Kidney (tissue), 14 donors: ENCODE measurements around the gene ANKRD63. TPM values are rescaled to one million over a fixed set of nuclear protein-coding genes. Genes with fewer than 3 reads are reported as not detected.

ENCODE experiments used
- DNase-seq, 5 donors: peaks; one replicate each; pipeline ENCODE4 v3.0.0-alpha.2; 2013 to 2020
- FAIRE-seq: peaks from 2 replicates; lab custom pipeline; 2012; peaks lifted over from hg19 to GRCh38; lab: Jason Lieb, UNC
- H3K27ac ChIP-seq, 2 donors: one replicate each; pipeline ENCODE4 v1.7.0; 2013; ENCODE audit warnings: low read depth in 2 of 2, low read length in 2 of 2, inconsistent platforms in 1 of 2
- H3K27me3 ChIP-seq: one replicate; pipeline ENCODE4 v1.7.1; 2013; ENCODE audit warnings: low read length, inconsistent platforms; ENCODE audit not compliant: control insufficient read depth, insufficient read depth
- H3K36me3 ChIP-seq, 3 donors: one replicate each; pipeline versions ENCODE4 v1.7.0 to v1.7.1; 2013; ENCODE audit warnings: low read length in 3 of 3, control low read depth in 1 of 3, inconsistent platforms in 1 of 3; ENCODE audit not compliant: insufficient read depth in 3 of 3, control insufficient read depth in 2 of 3
- H3K4me1 ChIP-seq, 3 donors: one replicate each; pipeline versions ENCODE4 v1.7.0 to v1.7.1; 2013; ENCODE audit warnings: low read length in 3 of 3, inconsistent platforms in 1 of 3, low read depth in 1 of 3; ENCODE audit not compliant: control insufficient read depth in 2 of 3, insufficient read depth in 2 of 3
- H3K4me3 ChIP-seq, 3 donors: one replicate each; pipeline versions ENCODE4 v1.7.0 to v1.8.1; 2013; ENCODE audit warnings: low read length in 3 of 3, control low read depth in 1 of 3, inconsistent platforms in 1 of 3
- H3K9ac ChIP-seq, 3 donors: one replicate each; pipeline versions ENCODE4 v1.7.0 to v1.7.1; 2013; ENCODE audit warnings: low read length in 3 of 3, control low read depth in 1 of 3, inconsistent platforms in 1 of 3
- H3K9me3 ChIP-seq, 3 donors: one replicate each; pipeline versions ENCODE4 v1.7.0 to v1.7.1; 2013; ENCODE audit warnings: low read length in 3 of 3, control low read depth in 1 of 3, inconsistent platforms in 1 of 3; ENCODE audit not compliant: control insufficient read depth in 2 of 3, insufficient read depth in 1 of 3
- CTCF ChIP-seq: IDR thresholded peaks from 3 replicates; pipeline ENCODE4 v1.5.1; 2012; ENCODE audit warnings: mild to moderate bottlenecking, moderate library complexity, borderline replicate concordance; ENCODE audit not compliant: insufficient read depth; ENCODE audit errors: extremely low read depth
- intact Hi-C: fragments of 100-400 bp; cut with DNase I; formaldehyde crosslinking; loops from one replicate; pipeline ENCODE4 v1.11.1; 2022
- polyA plus RNA-seq: library from polyadenylated mRNA; stranded (reverse); fragments of 350-450 nt; fragmentation: Illumina TruSeq; extraction: RNeasy Lipid Tissue Mini Kit (QIAGEN cat#74804); gene quantifications from one replicate; pipeline ENCODE4 v1.2.3, GENCODE V29; 2014; ENCODE audit warnings: low read depth, low replicate concordance; ENCODE audit not compliant: insufficient read depth
- total RNA-seq: library from RNA; stranded (reverse); fragmentation: NEBNext Ultra II Directional; extraction: Animal tissue kit (Norgen Biotek cat#: 25700); gene quantifications from one replicate; pipeline ENCODE4 v1.2.1, GENCODE V29; 2021
- donor health status: control.
- donor health status: control.
- donor health status: control.
- donor health status: control.
- donor health status: control.
- donor health status: DM: yes; HTN: yes; CAD: no.
- donor health status: Normal renal cell carcinoma (clear cell type).

ANKRD63 gene
- total and polyA plus RNA-seq, 2 donors from 2014 or later = not detected

- Histone ChIP-seq H3K27me3 (peaks cover 2% of the 10 kb centered on the region), H3K9me3 (no peaks in the 10 kb centered on the region), H3K9ac (peak overlapping the region in 1 of 3 donors; percentile 29), H3K4me1 (peaks cover 0 to 2% (median 0%) of the 10 kb centered on the region in 3 donors), H3K4me3 (no peak overlapping the region), H3K36me3 (no peaks in the 10 kb centered on the region), H3K27ac (no peak overlapping the region)
- TF ChIP-seq CTCF = peak; percentile 100
- DNase-seq (peak; percentile 79 to 88 (median 82)), FAIRE-seq (no peak)
- intact Hi-C loops = loop anchor here (5.0 to 10.0 kb wide), 3 partner anchors 57 to 232 kb away; no protein-coding TSS in a partner anchor
These were observed 8.3 kb downstream of the ANKRD63 start for GRCh38 chr15:40274350-40275274.

GRCh38 chr15:40273428-40273827 lies 9.4 kb downstream of the ANKRD63 start:
- no peaks in the 10 kb centered on the region for H3K9me3 ChIP-seq
- H3K4me3 ChIP-seq = no peak overlapping the region
- FAIRE-seq (no peak), DNase-seq (no peak)
- H3K4me1 ChIP-seq = no peaks in the 10 kb centered on the region
- intact Hi-C loops = loop anchor here (5.0 to 10.0 kb wide), 3 partner anchors 56 to 231 kb away; no protein-coding TSS in a partner anchor
- TF ChIP-seq CTCF = no peak
- H3K27ac ChIP-seq = no peak overlapping the region
- H3K36me3 ChIP-seq = no peaks in the 10 kb centered on the region
- no peaks in the 10 kb centered on the region for H3K27me3 ChIP-seq
- no peak overlapping the region for H3K9ac ChIP-seq

GRCh38 chr15:40272485-40273056 lies 10.3 kb downstream of the ANKRD63 start:
- Histone ChIP-seq H3K27me3 (no peaks in the 10 kb centered on the region), H3K27ac (no peak overlapping the region), H3K36me3 (no peaks in the 10 kb centered on the region), H3K4me1 (no peaks in the 10 kb centered on the region), H3K4me3 (no peak overlapping the region), H3K9me3 (no peaks in the 10 kb centered on the region), H3K9ac (no peak overlapping the region)
- DNase-seq = peak in 1 of 5 donors; percentile 74
- intact Hi-C loops = loop anchor here (5.0 to 10.0 kb wide), 3 partner anchors 55 to 230 kb away; no protein-coding TSS in a partner anchor
- TF ChIP-seq CTCF = peak; percentile 24
- no peak for FAIRE-seq
